Measurements from ENCODE around the gene COX6B1.
"Not testable (repeated sequence)": the region's sequence is repeated elsewhere in the genome, so short reads cannot be mapped to it uniquely, and the experiment has no call there.

The COX6B1 gene

GRCh38 chr19:35666251-35666913 lies 18.3 kb downstream of the COX6B1 start, which contains the start of gene UPK1A:
UPK1A (plus strand) TSS chr19:35666517; CDS start chr19:35666813, 296 bp downstream.
- ATAC-seq: no peak

GRCh38 chr19:35669566-35669965 lies 21.4 kb downstream of the COX6B1 start:
- no peak for ATAC-seq

GRCh38 chr19:35669974-35670373 lies 21.9 kb downstream of the COX6B1 start:
- no peak for ATAC-seq

- ATAC-seq: no peak
Measured at GRCh38 chr19:35670686-35671085, 22.6 kb downstream of the COX6B1 start.

GRCh38 chr19:35671818-35672217 lies 23.7 kb downstream of the COX6B1 start:
- no peak for ATAC-seq

GRCh38 chr19:35673121-35673804 lies 25.1 kb downstream of the COX6B1 start:
- ATAC-seq: peak; percentile 87 to 96

- ATAC-seq: no peak
Measured at GRCh38 chr19:35675589-35676140, 27.5 kb downstream of the COX6B1 start.

GRCh38 chr19:35689836-35690235 lies 41.7 kb downstream of the COX6B1 start:
- ATAC-seq: no peak

GRCh38 chr19:35691106-35691505 lies 43.0 kb downstream of the COX6B1 start:
- ATAC-seq: not testable (repeated sequence)

GRCh38 chr19:35692010-35692409 lies 43.9 kb downstream of the COX6B1 start:
- no peak for ATAC-seq

- ATAC-seq: peak in 1 of 2 donors; percentile 7
Measured at GRCh38 chr19:35693422-35693821, 45.3 kb downstream of the COX6B1 start.

GRCh38 chr19:35693835-35694599 lies 45.9 kb downstream of the COX6B1 start:
- peak; percentile 99 to 100 for ATAC-seq

- ATAC-seq: no peak
Measured at GRCh38 chr19:35695895-35696422, 47.8 kb downstream of the COX6B1 start.

GRCh38 chr19:35696835-35697234 lies 48.7 kb downstream of the COX6B1 start:
- ATAC-seq: peak; percentile 31 to 33

GRCh38 chr19:35702223-35703012 lies 54.3 kb downstream of the COX6B1 start:
- peak; percentile 100 for ATAC-seq

- no peak for ATAC-seq
Measured at GRCh38 chr19:35703343-35703742, 55.2 kb downstream of the COX6B1 start.

- ATAC-seq: no peak
Measured at GRCh38 chr19:35704218-35704617, 56.1 kb downstream of the COX6B1 start, which contains the start of gene ZBTB32. ZBTB32 (plus strand) TSS chr19:35704558; CDS start chr19:35714627, 10,069 bp downstream.
